Endothelial cell of umbilical vein (primary cell): Measurements from ENCODE around the gene TMC3. TPM values are rescaled to one million over a fixed set of nuclear protein-coding genes. Genes with fewer than 3 reads are reported as not detected.
"Not testable (repeated sequence)": the region's sequence is repeated elsewhere in the genome, so short reads cannot be mapped to it uniquely, and the experiment has no call there.

Experiments
- BruUV-seq: library from RNA; stranded (reverse); fragments of 400-500 nt; replicated peaks from 2 replicates; lab custom pipeline; 2021; lab: Mats Ljungman, UMichigan
- CTCF ChIA-PET: fragments of 300-600, 350-600 bp; sonication (Branson Sonifier 250); formaldehyde crosslinking; loops from one replicate; lab custom pipeline; 2021; ENCODE audit warnings: antibody characterized with exemption, inconsistent platforms; lab: Charles Lee
- POLR2A ChIA-PET: fragments of 300-600, 350-600 bp; sonication (Branson Sonifier 250); formaldehyde crosslinking; loops from one replicate; lab custom pipeline; 2021; ENCODE audit warnings: antibody characterized with exemption, inconsistent platforms; lab: Charles Lee
- DNase-seq: peaks from one replicate; pipeline ENCODE4 v3.0.0-alpha.2; 2011; ENCODE audit warnings: low read depth, low spot score
- FAIRE-seq: peaks from 2 replicates; lab custom pipeline; 2011; peaks lifted over from hg19 to GRCh38; lab: Jason Lieb, UNC
- H2AFZ ChIP-seq: 2 replicates; pipeline ENCODE4 v1.6.0; 2012; ENCODE audit warnings: low read depth, low read length, control low read depth, inconsistent platforms
- H3K27ac ChIP-seq: 2 replicates; pipeline ENCODE4 v1.5.1; 2011; ENCODE audit warnings: low read depth, mild to moderate bottlenecking, control low read depth, low read length, moderate library complexity; ENCODE audit not compliant: insufficient read depth
- H3K27me3 ChIP-seq, 2 experiments: 2 replicates each; pipeline versions ENCODE4 v1.6.0 to v1.6.1; 2011; ENCODE audit warnings: low read length in 2 of 2, mixed read lengths in 1 of 2; ENCODE audit not compliant: control insufficient read depth in 2 of 2, insufficient read depth in 2 of 2
- H3K36me3 ChIP-seq, 2 experiments: 2 replicates in 1 of 2; 3 replicates in 1 of 2; pipeline ENCODE4 v1.5.1; 2011; ENCODE audit warnings: low read length in 2 of 2, mild to moderate bottlenecking in 1 of 2, moderate library complexity in 1 of 2; ENCODE audit not compliant: control insufficient read depth in 2 of 2, insufficient read depth in 2 of 2; ENCODE audit errors: extremely low read depth in 1 of 2
- H3K4me1 ChIP-seq: 3 replicates; pipeline ENCODE4 v1.5.1; 2011; ENCODE audit warnings: mild to moderate bottlenecking, low read length; ENCODE audit not compliant: control insufficient read depth, insufficient read depth; ENCODE audit errors: extremely low read depth
- H3K4me2 ChIP-seq: 2 replicates; pipeline ENCODE4 v1.6.1; 2011; ENCODE audit warnings: low read length, control low read depth, mixed read lengths; ENCODE audit not compliant: insufficient read depth
- H3K4me3 ChIP-seq, 3 experiments: fragments of 200-600 bp in 1 of 3; sonication (generic), shearing (Covaris generic) in 1 of 3; replicated peaks in 1 of 3; 2 replicates each; pipeline ENCODE4 v1.5.1; 2011 to 2016; ENCODE audit warnings: control low read depth in 3 of 3, low read length in 3 of 3, mild to moderate bottlenecking in 2 of 3, inconsistent platforms in 1 of 3, low read depth in 1 of 3, moderate library complexity in 1 of 3; ENCODE audit not compliant: insufficient read depth in 1 of 3
- H3K79me2 ChIP-seq: 2 replicates; pipeline ENCODE4 v1.6.0; 2012; ENCODE audit warnings: low read length, inconsistent platforms; ENCODE audit not compliant: control insufficient read depth, insufficient read depth
- H3K9ac ChIP-seq: replicated peaks from 2 replicates; pipeline ENCODE3; 2011; ENCODE audit warnings: low read length, control low read depth; ENCODE audit not compliant: insufficient read depth; ENCODE audit errors: extremely low read depth
- H3K9me1 ChIP-seq: replicated peaks from 3 replicates; pipeline ENCODE4 v1.6.0; 2011; ENCODE audit warnings: mild to moderate bottlenecking, low read length; ENCODE audit not compliant: control insufficient read depth, insufficient read depth; ENCODE audit errors: extremely low read depth
- H3K9me3 ChIP-seq: replicated peaks from 2 replicates; pipeline ENCODE4 v1.5.1; 2012; ENCODE audit warnings: low read length, inconsistent platforms; ENCODE audit not compliant: control insufficient read depth, insufficient read depth
- H4K20me1 ChIP-seq: replicated peaks from 2 replicates; pipeline ENCODE3; 2011; ENCODE audit warnings: mild to moderate bottlenecking, low read length; ENCODE audit not compliant: control insufficient read depth, insufficient read depth; ENCODE audit errors: extremely low read depth
- CTCF ChIP-seq, 2 donors: IDR thresholded peaks; 1 replicate in 1 of 2; 2 replicates in 1 of 2; pipeline ENCODE4 v1.5.1; 2011; ENCODE audit warnings: low read length in 2 of 2, mild to moderate bottlenecking in 2 of 2, moderate library complexity in 2 of 2, control low read depth in 1 of 2, inconsistent platforms in 1 of 2, low read depth in 1 of 2; ENCODE audit not compliant: insufficient read depth in 1 of 2; ENCODE audit errors: extremely low read depth in 1 of 2
- EZH2 ChIP-seq: IDR thresholded peaks from 2 replicates; pipeline ENCODE4 v1.6.1; 2012; ENCODE audit warnings: borderline replicate concordance, low read depth, mild to moderate bottlenecking, moderate library complexity, low read length, inconsistent platforms; ENCODE audit not compliant: severe bottlenecking
- GATA2 ChIP-seq: IDR thresholded peaks from 2 replicates; pipeline ENCODE4 v1.7.0; 2011; ENCODE audit warnings: low read depth, mild to moderate bottlenecking, moderate library complexity, mixed read lengths, low read length; ENCODE audit not compliant: insufficient read length, insufficient read depth
- JUN ChIP-seq: IDR thresholded peaks from 2 replicates; pipeline ENCODE4 v1.6.1; 2011; ENCODE audit warnings: borderline replicate concordance, low read depth; ENCODE audit not compliant: insufficient read length, insufficient read depth
- MYC ChIP-seq: IDR thresholded peaks from one replicate; pipeline ENCODE4 v1.6.1; 2011; ENCODE audit warnings: mild to moderate bottlenecking, low read depth, low read length
- POLR2A ChIP-seq: IDR thresholded peaks from 2 replicates; pipeline ENCODE4 v1.6.1; 2012; ENCODE audit warnings: low read depth, mild to moderate bottlenecking, control low read depth, low read length
- POLR2AphosphoS5 ChIP-seq: IDR thresholded peaks from 2 replicates; pipeline ENCODE4 v1.6.1; 2012; ENCODE audit warnings: low read depth, mild to moderate bottlenecking, control low read depth, low read length, moderate library complexity; ENCODE audit not compliant: insufficient read depth
- dilution Hi-C: fragments of 300-500 bp; cut with MboI; formaldehyde crosslinking; loops from one replicate; pipeline ENCODE4 v1.15.0; 2019; ENCODE audit warnings: low sequenced_read_pairs; ENCODE audit not compliant: extremely low pct_ligation_motif_present
- intact Hi-C: fragments of 100-400 bp; cut with micrococcal nuclease; formaldehyde crosslinking; loops from one replicate; pipeline ENCODE4 v1.10.0; 2022
- polyA plus RNA-seq, 4 experiments: library from polyadenylated mRNA; depleted of rRNA in 3 of 4; stranded (reverse) in 3 of 4; unstranded in 1 of 4; fragments of >200 nt; gene quantifications; 2 replicates each; pipeline versions ENCODE4 v1.2.1 to v1.2.3, GENCODE V29; 2011 to 2012; ENCODE audit warnings: missing spikeins in 1 of 4
- total RNA-seq: library from RNA; stranded (reverse); gene quantifications from 2 replicates; pipeline ENCODE4 v1.2.3, GENCODE V29; 2021

The TMC3 gene
- total and polyA plus RNA-seq, 2 donors (not counting 3 experiments of a cell fraction or from before 2014, with no cell fraction given): not detected

GRCh38 chr15:81351651-81352050 is 22.4 kb downstream of the TMC3 start:
- Histone ChIP-seq H3K79me2 (no peaks in the 10 kb centered on the region), H3K9me1 (no peaks in the 10 kb centered on the region), H3K27ac (no peak overlapping the region), H3K4me2 (no peak overlapping the region), H3K9ac (no peak overlapping the region), H3K4me1 (no peaks in the 10 kb centered on the region), H3K36me3 (no peaks in the 10 kb centered on the region), H4K20me1 (no peaks in the 10 kb centered on the region), H3K27me3 (no peaks in the 10 kb centered on the region), H2AFZ (no peak overlapping the region), H3K9me3 (no peaks in the 10 kb centered on the region), H3K4me3 (no peak overlapping the region)
- FAIRE-seq: no peak
- intact Hi-C loops (no loop called here), dilution Hi-C loops (no loop called here)
- ChIA-PET POLR2A (no interaction called here), CTCF (no interaction called here)
- no peak for TF ChIP-seq GATA2
- no peak for TF ChIP-seq POLR2A
- TF ChIP-seq POLR2AphosphoS5: no peak
- no peak for TF ChIP-seq MYC
- BruUV-seq: no TSS peak
- no peak for DNase-seq

- H3K27me3 ChIP-seq: no peaks in the 10 kb centered on the region
- no peaks in the 10 kb centered on the region for H3K9me1 ChIP-seq
- H3K27ac ChIP-seq: no peak overlapping the region
- H3K36me3 ChIP-seq: no peaks in the 10 kb centered on the region
- no peak for DNase-seq
- no peak overlapping the region for H3K4me3 ChIP-seq
- FAIRE-seq: no peak
- no peak overlapping the region for H2AFZ ChIP-seq
- intact Hi-C loops (no loop called here), dilution Hi-C loops (no loop called here)
- no peaks in the 10 kb centered on the region for H4K20me1 ChIP-seq
- H3K9ac ChIP-seq: no peak overlapping the region
- CTCF ChIA-PET: interaction anchor here (1.9 kb wide), 1 partner anchor 11 kb away, joined by 4 read pairs; no protein-coding TSS in a partner anchor
- POLR2A ChIA-PET: no interaction called here
- TF ChIP-seq JUN (no peak), EZH2 (no peak), POLR2A (no peak), CTCF (IDR thresholded peaks at IDR 0.05; ENCODE audit: extremely low read depth in 1 of 2, insufficient read depth in 1 of 2, low read depth in 1 of 2, low read length in 2 of 2) (no peak), GATA2 (no peak)
- no TSS peak for BruUV-seq
- no peaks in the 10 kb centered on the region for H3K4me1 ChIP-seq
- no peaks in the 10 kb centered on the region for H3K9me3 ChIP-seq
- no peaks in the 10 kb centered on the region for H3K79me2 ChIP-seq
- no peak overlapping the region for H3K4me2 ChIP-seq
Measured at GRCh38 chr15:81349271-81349670, 24.7 kb downstream of the TMC3 start.

GRCh38 chr15:81348691-81349090 is 25.3 kb downstream of the TMC3 start:
- CTCF ChIA-PET: interaction anchor here (1.9 kb wide), 1 partner anchor 10 kb away, joined by 4 read pairs; no protein-coding TSS in a partner anchor
- POLR2A ChIA-PET, dilution Hi-C loops, H3K27ac ChIP-seq, H4K20me1 ChIP-seq, H2AFZ ChIP-seq, H3K9me3 ChIP-seq, BruUV-seq, H3K4me3 ChIP-seq, H3K4me2 ChIP-seq, H3K9me1 ChIP-seq, H3K79me2 ChIP-seq, H3K27me3 ChIP-seq, intact Hi-C loops, DNase-seq, FAIRE-seq, H3K36me3 ChIP-seq, H3K9ac ChIP-seq, H3K4me1 ChIP-seq: not testable (repeated sequence)
